ENCODE results near the gene MTURN. TPM values are rescaled to one million over a fixed set of nuclear protein-coding genes. Genes with fewer than 3 reads are reported as not detected.

The MTURN gene
- total and polyA plus RNA-seq, 4 donors, result 13.5 to 79.6 (median 23.0) TPM

- no peaks in the 10 kb centered on the region for H3K9me3 ChIP-seq (ENCODE audit: control insufficient read depth in 4 of 4, insufficient read depth in 3 of 4, low read length in 3 of 4)
- no peaks in the 10 kb centered on the region for H3K27me3 ChIP-seq (ENCODE audit: control insufficient read depth in 3 of 3, insufficient read depth in 3 of 3, low read length in 2 of 3)
- DNase-seq (peak in 1 of 3 donors; percentile 58), ATAC-seq (ENCODE audit: insufficient read depth, low FRiP score) (no peak)
- no peak overlapping the region for H3K4me3 ChIP-seq
- WGBS, 2 donors, result 72 to 80% methylated on average over 5 of the region's 5 CpGs
- no peak overlapping the region for H3K9ac ChIP-seq (ENCODE audit: insufficient read depth in 1 of 2, low read length in 2 of 2)
- peaks cover 5 to 47% (median 24%) of the 10 kb centered on the region in 5 donors for H3K4me1 ChIP-seq (ENCODE audit: control insufficient read depth in 5 of 5, insufficient read depth in 5 of 5, low read length in 5 of 5)
- H3K27ac ChIP-seq (ENCODE audit: low read depth in 1 of 2, low read length in 1 of 2), result no peak overlapping the region
- TF ChIP-seq, protein P1, sequence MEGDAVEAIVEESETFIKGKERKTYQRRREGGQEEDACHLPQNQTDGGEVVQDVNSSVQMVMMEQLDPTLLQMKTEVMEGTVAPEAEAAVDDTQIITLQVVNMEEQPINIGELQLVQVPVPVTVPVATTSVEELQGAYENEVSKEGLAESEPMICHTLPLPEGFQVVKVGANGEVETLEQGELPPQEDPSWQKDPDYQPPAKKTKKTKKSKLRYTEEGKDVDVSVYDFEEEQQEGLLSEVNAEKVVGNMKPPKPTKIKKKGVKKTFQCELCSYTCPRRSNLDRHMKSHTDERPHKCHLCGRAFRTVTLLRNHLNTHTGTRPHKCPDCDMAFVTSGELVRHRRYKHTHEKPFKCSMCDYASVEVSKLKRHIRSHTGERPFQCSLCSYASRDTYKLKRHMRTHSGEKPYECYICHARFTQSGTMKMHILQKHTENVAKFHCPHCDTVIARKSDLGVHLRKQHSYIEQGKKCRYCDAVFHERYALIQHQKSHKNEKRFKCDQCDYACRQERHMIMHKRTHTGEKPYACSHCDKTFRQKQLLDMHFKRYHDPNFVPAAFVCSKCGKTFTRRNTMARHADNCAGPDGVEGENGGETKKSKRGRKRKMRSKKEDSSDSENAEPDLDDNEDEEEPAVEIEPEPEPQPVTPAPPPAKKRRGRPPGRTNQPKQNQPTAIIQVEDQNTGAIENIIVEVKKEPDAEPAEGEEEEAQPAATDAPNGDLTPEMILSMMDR (IDR thresholded peaks at IDR 0.05; ENCODE audit: control extremely low read depth, extremely low read depth), result no peak
- peaks cover 0 to 5% (median 4%) of the 10 kb centered on the region in 4 donors for H3K36me3 ChIP-seq (ENCODE audit: control insufficient read depth in 4 of 4, insufficient read depth in 4 of 4, low read length in 4 of 4)
Observed at GRCh38 chr7:30144657-30145306, 10.0 kb downstream of the MTURN start.

- Histone ChIP-seq H3K36me3 (ENCODE audit: control insufficient read depth in 4 of 4, insufficient read depth in 4 of 4, low read length in 4 of 4) (peaks cover 0 to 8% (median 5%) of the 10 kb centered on the region in 4 donors), H3K4me1 (ENCODE audit: control insufficient read depth in 5 of 5, insufficient read depth in 5 of 5, low read length in 5 of 5) (peaks cover 5 to 47% (median 24%) of the 10 kb centered on the region in 5 donors), H3K4me3 (no peak overlapping the region), H3K9ac (ENCODE audit: insufficient read depth in 1 of 2, low read length in 2 of 2) (no peak overlapping the region), H3K27me3 (ENCODE audit: control insufficient read depth in 3 of 3, insufficient read depth in 3 of 3, low read length in 2 of 3) (no peaks in the 10 kb centered on the region), H3K27ac (ENCODE audit: low read depth in 1 of 2, low read length in 1 of 2) (no peak overlapping the region), H3K9me3 (ENCODE audit: control insufficient read depth in 4 of 4, insufficient read depth in 3 of 4, low read length in 3 of 4) (no peaks in the 10 kb centered on the region)
- 70 to 81% methylated on average over 6 of the region's 6 CpGs for WGBS, 2 donors
- TF ChIP-seq, protein P1 (IDR thresholded peaks at IDR 0.05; ENCODE audit: control extremely low read depth, extremely low read depth), result no peak
- ATAC-seq (ENCODE audit: insufficient read depth, low FRiP score), result no peak
- no peak for DNase-seq
Observed at GRCh38 chr7:30145426-30145970, 10.7 kb downstream of the MTURN start.

DNA sequence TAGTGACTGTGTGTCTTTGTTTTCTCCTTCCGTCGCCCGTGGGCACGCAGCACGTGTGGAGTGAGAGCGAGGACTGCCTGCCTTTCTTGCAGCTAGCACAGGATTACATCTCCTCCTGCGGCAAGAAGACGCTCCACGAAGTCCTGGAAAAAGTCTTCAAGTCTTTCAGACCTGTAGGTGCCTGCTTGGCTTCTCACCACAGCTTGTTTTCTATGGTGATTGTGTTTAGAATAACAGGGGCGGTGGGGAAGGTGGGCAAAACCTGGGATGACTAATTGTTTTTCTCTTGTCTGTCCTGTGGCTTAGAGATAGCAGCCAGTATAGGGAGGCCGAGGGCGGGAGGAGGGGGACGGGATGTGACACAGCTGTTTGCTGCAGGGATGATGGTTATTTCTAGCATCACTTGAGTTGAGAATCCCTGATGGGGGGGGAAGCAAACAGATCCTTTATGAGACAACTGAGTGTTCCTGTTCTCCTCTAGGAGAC lies 11.4 kb downstream of the MTURN start:
- Histone ChIP-seq H3K9ac (ENCODE audit: insufficient read depth in 1 of 2, low read length in 2 of 2) (no peak overlapping the region), H3K4me3 (no peak overlapping the region), H3K36me3 (ENCODE audit: control insufficient read depth in 4 of 4, insufficient read depth in 4 of 4, low read length in 4 of 4) (peaks cover 0 to 12% (median 7%) of the 10 kb centered on the region in 4 donors), H3K4me1 (ENCODE audit: control insufficient read depth in 5 of 5, insufficient read depth in 5 of 5, low read length in 5 of 5) (peaks cover 5 to 47% (median 24%) of the 10 kb centered on the region in 5 donors), H3K9me3 (ENCODE audit: control insufficient read depth in 4 of 4, insufficient read depth in 3 of 4, low read length in 3 of 4) (no peaks in the 10 kb centered on the region), H3K27me3 (ENCODE audit: control insufficient read depth in 3 of 3, insufficient read depth in 3 of 3, low read length in 2 of 3) (no peaks in the 10 kb centered on the region), H3K27ac (ENCODE audit: low read depth in 1 of 2, low read length in 1 of 2) (no peak overlapping the region)
- TF ChIP-seq, protein P1 (IDR thresholded peaks at IDR 0.05; ENCODE audit: control extremely low read depth, extremely low read depth), result no peak
- ATAC-seq (ENCODE audit: insufficient read depth, low FRiP score) (no peak), DNase-seq (peak; percentile 61 to 79 (median 70))
- 56 to 75% methylated on average over 13 of the region's 13 CpGs for WGBS, 2 donors

Data from lung (tissue), 12 donors.